SK-N-SH treated with all-trans-retinoic acid at 6 μM for 48 hours (cell line): ENCODE results near the gene CNPY1.

Experiments
- ATAC-seq: fragments of 200-7000 bp; cut with Tn5 transposase; 3 replicates; pipeline ENCODE4 v1.9.1; 2020; ENCODE audit warnings: mild to moderate bottlenecking, moderate library complexity
- BACH2 ChIP-seq: fragments of 250-450 bp; sonication (Bioruptor Pico); IDR thresholded peaks from 2 replicates; pipeline ENCODE4 v1.9.0; 2021; ENCODE audit warnings: mild to moderate bottlenecking, borderline replicate concordance
- CREB5 ChIP-seq: fragments of 250-450 bp; sonication (Bioruptor Pico); IDR thresholded peaks from 2 replicates; pipeline ENCODE4 v1.5.1; 2020; ENCODE audit warnings: low read depth, mild to moderate bottlenecking, moderate library complexity
- CSDC2 ChIP-seq: fragments of 250-450 bp; sonication (Bioruptor Pico); IDR thresholded peaks from 2 replicates; pipeline ENCODE4 v1.5.0; 2020; ENCODE audit warnings: mild to moderate bottlenecking, moderate library complexity
- CSRNP3 ChIP-seq: fragments of 250-450 bp; sonication (Bioruptor Pico); IDR thresholded peaks from 2 replicates; pipeline ENCODE4 v1.5.1; 2021; ENCODE audit warnings: mild to moderate bottlenecking, moderate library complexity
- GLIS3 ChIP-seq: fragments of 250-450 bp; sonication (Bioruptor Pico); IDR thresholded peaks from 2 replicates; pipeline ENCODE4 v1.5.0; 2020; ENCODE audit warnings: mild to moderate bottlenecking, moderate library complexity
- ISL1 ChIP-seq: fragments of 250-450 bp; sonication (Bioruptor Pico); IDR thresholded peaks from 2 replicates; pipeline ENCODE4 v2.1.2; 2022; ENCODE audit warnings: mild to moderate bottlenecking, moderate library complexity
- OSR1 ChIP-seq: fragments of 250-450 bp; sonication (Bioruptor Pico); IDR thresholded peaks from 2 replicates; pipeline ENCODE4 v1.8.0; 2022; ENCODE audit warnings: moderate library complexity, mild to moderate bottlenecking, inconsistent platforms
- PATZ1 ChIP-seq: fragments of 250-450 bp; sonication (Bioruptor Pico); IDR thresholded peaks from 2 replicates; pipeline ENCODE4 v1.8.0; 2020; ENCODE audit warnings: mild to moderate bottlenecking, moderate library complexity, borderline replicate concordance
- POU6F1 ChIP-seq: fragments of 250-450 bp; sonication (Bioruptor Pico); IDR thresholded peaks from 2 replicates; pipeline ENCODE4 v1.8.0; 2021; ENCODE audit warnings: low read depth, mild to moderate bottlenecking, moderate library complexity, borderline replicate concordance
- PPARA ChIP-seq: fragments of 250-450 bp; sonication (Bioruptor Pico); IDR thresholded peaks from 2 replicates; pipeline ENCODE4 v1.5.0; 2020; ENCODE audit warnings: mild to moderate bottlenecking, borderline replicate concordance
- SNAI2 ChIP-seq: fragments of 250-450 bp; sonication (Bioruptor Pico); IDR thresholded peaks from 2 replicates; pipeline ENCODE4 v1.5.0; 2020; ENCODE audit warnings: mild to moderate bottlenecking, moderate library complexity
- TCF4 ChIP-seq: fragments of 250-450 bp; sonication (Bioruptor Pico); IDR thresholded peaks from 2 replicates; pipeline ENCODE4 v1.8.0; 2021; ENCODE audit warnings: mild to moderate bottlenecking, moderate library complexity, borderline replicate concordance
- TOX ChIP-seq: fragments of 250-450 bp; sonication (Bioruptor Pico); IDR thresholded peaks from 2 replicates; pipeline ENCODE4 v1.8.0; 2021; ENCODE audit warnings: mild to moderate bottlenecking, moderate library complexity, borderline replicate concordance
- TSHZ2 ChIP-seq: fragments of 250-450 bp; sonication (Bioruptor Pico); IDR thresholded peaks from 2 replicates; pipeline ENCODE4 v1.5.0; 2020; ENCODE audit warnings: mild to moderate bottlenecking, moderate library complexity
- ZC3H10 ChIP-seq: fragments of 250-450 bp; sonication (Bioruptor Pico); IDR thresholded peaks from 2 replicates; pipeline ENCODE4 v1.5.1; 2021; ENCODE audit warnings: mild to moderate bottlenecking, moderate library complexity
- ZFP30 ChIP-seq: fragments of 450-650 bp; formaldehyde crosslinking; IDR thresholded peaks from 2 replicates; pipeline ENCODE4 v1.5.0; 2022; ENCODE audit warnings: mild to moderate bottlenecking, moderate library complexity
- ZNF565 ChIP-seq: fragments of 450-650 bp; formaldehyde crosslinking; conservative IDR thresholded peaks from 2 replicates; pipeline ENCODE4 v1.5.0; 2020; ENCODE audit warnings: low read depth, mild to moderate bottlenecking, moderate library complexity
- ZNF70 ChIP-seq: fragments of 450-650 bp; formaldehyde crosslinking; IDR thresholded peaks from 2 replicates; pipeline ENCODE4 v1.5.0; 2020; ENCODE audit warnings: mild to moderate bottlenecking, moderate library complexity

Gene CNPY1

GRCh38 chr7:155482511-155483183 is 63.7 kb downstream of the CNPY1 start:
- TF ChIP-seq PPARA (CRISPR knock-in tag), result no peak
- no peak for TF ChIP-seq ZC3H10
- TF ChIP-seq OSR1, result no peak
- no peak for TF ChIP-seq ZNF70 (CRISPR knock-in tag)
- TF ChIP-seq TSHZ2 (CRISPR knock-in tag), result no peak
- ATAC-seq, result no peak

- no peak for TF ChIP-seq SNAI2 (CRISPR knock-in tag)
- no peak for ATAC-seq
Measured at GRCh38 chr7:155481764-155482163, 64.6 kb downstream of the CNPY1 start.

GRCh38 chr7:155477476-155477875 is 68.9 kb downstream of the CNPY1 start:
- no peak for ATAC-seq
- TF ChIP-seq ZNF70 (CRISPR knock-in tag) (no peak), SNAI2 (CRISPR knock-in tag) (no peak), TCF4 (CRISPR knock-in tag) (no peak), TOX (CRISPR knock-in tag) (no peak)
- TF ChIP-seq, all 23 proteins: peak for 0

- TF ChIP-seq OSR1 (no peak), CSRNP3 (CRISPR knock-in tag) (no peak), POU6F1 (CRISPR knock-in tag) (no peak)
- ATAC-seq, result no peak
Measured at GRCh38 chr7:155471718-155472117, 74.6 kb downstream of the CNPY1 start.

- ATAC-seq, result no peak
- TF ChIP-seq ZFP30 (CRISPR knock-in tag) (no peak), TCF4 (CRISPR knock-in tag) (no peak), PATZ1 (CRISPR knock-in tag) (no peak), ISL1 (CRISPR knock-in tag) (no peak), SNAI2 (CRISPR knock-in tag) (no peak), OSR1 (no peak), CREB5 (CRISPR knock-in tag) (no peak), PPARA (CRISPR knock-in tag) (no peak), TOX (CRISPR knock-in tag) (no peak), CSDC2 (CRISPR knock-in tag) (no peak), POU6F1 (CRISPR knock-in tag) (no peak), ZNF565 (CRISPR knock-in tag) (no peak), BACH2 (CRISPR knock-in tag) (no peak), GLIS3 (CRISPR knock-in tag) (no peak)
Measured at GRCh38 chr7:155470686-155471638, 75.4 kb downstream of the CNPY1 start.
